WERI-Rb-1 (cell line): ENCODE results near the gene EHD4.

Source experiments
- DNase-seq: peaks from one replicate; pipeline ENCODE4 v3.0.0-alpha.2; 2020
- H3K27ac ChIP-seq: fragments of 250-450 bp; sonication (Bioruptor Pico); 2 replicates; pipeline ENCODE4 v1.5.1; 2020; ENCODE audit warnings: mild to moderate bottlenecking, moderate library complexity
- H3K27me3 ChIP-seq: fragments of 250-450 bp; sonication (Bioruptor Pico); 2 replicates; pipeline ENCODE4 v1.5.1; 2021; ENCODE audit warnings: mild to moderate bottlenecking, low read depth, moderate library complexity; ENCODE audit not compliant: insufficient read depth, severe bottlenecking
- H3K36me3 ChIP-seq: fragments of 250-450 bp; sonication (Bioruptor Pico); 2 replicates; pipeline ENCODE4 v1.5.1; 2020; ENCODE audit warnings: mild to moderate bottlenecking, moderate library complexity
- H3K4me3 ChIP-seq: 2 replicates; pipeline ENCODE4 v1.5.1; 2011; ENCODE audit warnings: low read depth, mild to moderate bottlenecking, control low read depth, low read length
- H3K9me3 ChIP-seq: fragments of 250-450 bp; sonication (Bioruptor Pico); 2 replicates; pipeline ENCODE4 v1.5.1; 2021; ENCODE audit warnings: mild to moderate bottlenecking, moderate library complexity; ENCODE audit not compliant: severe bottlenecking
- TF ChIP-seq, protein P1 (sequence below): IDR thresholded peaks from 2 replicates; pipeline ENCODE4 v1.5.1; 2011; ENCODE audit warnings: low read depth, mild to moderate bottlenecking, control low read depth, inconsistent platforms, low read length

The EHD4 gene

DNA sequence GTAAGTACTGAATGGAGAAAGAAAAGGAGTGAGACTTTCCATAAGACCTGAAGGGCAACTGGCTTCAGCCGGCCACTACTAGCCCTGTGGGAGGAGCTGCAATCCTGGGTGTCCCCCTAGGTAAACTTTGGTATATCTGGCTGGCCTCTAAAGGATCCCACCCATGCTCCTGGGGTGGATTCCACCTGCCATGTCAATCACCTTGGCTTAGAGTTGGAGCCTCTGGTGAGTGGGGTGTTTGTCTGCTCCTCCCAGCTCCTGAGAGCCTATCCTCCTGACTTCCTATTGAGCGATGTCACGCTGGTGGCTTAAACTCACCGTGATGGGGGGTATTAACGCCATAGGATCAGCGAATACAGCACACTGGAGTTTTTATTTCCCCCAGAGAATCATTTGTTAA lies 81.1 kb downstream of the EHD4 start:
- no peaks in the 10 kb centered on the region for H3K36me3 ChIP-seq
- no peaks in the 10 kb centered on the region for H3K27me3 ChIP-seq
- H3K9me3 ChIP-seq = no peaks in the 10 kb centered on the region
- H3K27ac ChIP-seq = no peak overlapping the region; the same call in 1 of the 2 replicates
- no peak overlapping the region for H3K4me3 ChIP-seq
- DNase-seq = peak; percentile 41
- TF ChIP-seq, protein P1, sequence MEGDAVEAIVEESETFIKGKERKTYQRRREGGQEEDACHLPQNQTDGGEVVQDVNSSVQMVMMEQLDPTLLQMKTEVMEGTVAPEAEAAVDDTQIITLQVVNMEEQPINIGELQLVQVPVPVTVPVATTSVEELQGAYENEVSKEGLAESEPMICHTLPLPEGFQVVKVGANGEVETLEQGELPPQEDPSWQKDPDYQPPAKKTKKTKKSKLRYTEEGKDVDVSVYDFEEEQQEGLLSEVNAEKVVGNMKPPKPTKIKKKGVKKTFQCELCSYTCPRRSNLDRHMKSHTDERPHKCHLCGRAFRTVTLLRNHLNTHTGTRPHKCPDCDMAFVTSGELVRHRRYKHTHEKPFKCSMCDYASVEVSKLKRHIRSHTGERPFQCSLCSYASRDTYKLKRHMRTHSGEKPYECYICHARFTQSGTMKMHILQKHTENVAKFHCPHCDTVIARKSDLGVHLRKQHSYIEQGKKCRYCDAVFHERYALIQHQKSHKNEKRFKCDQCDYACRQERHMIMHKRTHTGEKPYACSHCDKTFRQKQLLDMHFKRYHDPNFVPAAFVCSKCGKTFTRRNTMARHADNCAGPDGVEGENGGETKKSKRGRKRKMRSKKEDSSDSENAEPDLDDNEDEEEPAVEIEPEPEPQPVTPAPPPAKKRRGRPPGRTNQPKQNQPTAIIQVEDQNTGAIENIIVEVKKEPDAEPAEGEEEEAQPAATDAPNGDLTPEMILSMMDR = no peak

DNA sequence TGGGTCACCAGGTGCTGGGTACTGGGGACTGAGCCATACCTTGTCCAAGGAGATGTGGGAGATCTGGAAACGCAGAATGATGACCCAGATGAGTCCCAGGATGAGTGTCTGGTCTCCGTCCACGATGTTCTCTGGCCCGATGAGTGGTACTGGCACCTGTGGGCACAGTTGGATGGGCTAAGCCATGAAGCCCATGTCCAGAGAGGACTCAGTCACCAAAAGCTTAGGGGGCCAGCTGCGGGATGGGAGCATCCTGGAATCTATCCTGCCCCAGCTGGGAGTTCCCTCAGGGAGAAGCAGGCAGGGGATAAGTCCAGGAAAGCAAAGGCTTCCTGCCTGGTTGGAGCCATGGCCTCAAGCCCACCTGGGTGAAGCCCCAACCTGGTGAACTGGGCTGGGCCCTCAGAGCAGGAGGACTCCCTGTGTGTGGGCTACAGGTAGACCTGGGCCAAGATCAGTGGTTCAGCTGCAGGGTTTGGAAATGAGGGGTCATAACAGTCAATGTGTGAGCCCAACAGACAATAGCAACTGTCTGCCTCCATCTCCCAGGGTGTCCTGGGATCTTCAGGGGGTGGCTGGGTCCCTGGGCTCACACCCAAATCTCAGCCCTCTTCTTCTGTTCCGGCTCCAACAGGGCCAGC lies 82.2 kb downstream of the EHD4 start:
- H3K9me3 ChIP-seq = no peaks in the 10 kb centered on the region
- H3K27ac ChIP-seq = no peak overlapping the region
- DNase-seq = no peak
- no peaks in the 10 kb centered on the region for H3K36me3 ChIP-seq
- TF ChIP-seq, protein P1 = no peak
- H3K4me3 ChIP-seq = no peak overlapping the region
- no peaks in the 10 kb centered on the region for H3K27me3 ChIP-seq

DNA sequence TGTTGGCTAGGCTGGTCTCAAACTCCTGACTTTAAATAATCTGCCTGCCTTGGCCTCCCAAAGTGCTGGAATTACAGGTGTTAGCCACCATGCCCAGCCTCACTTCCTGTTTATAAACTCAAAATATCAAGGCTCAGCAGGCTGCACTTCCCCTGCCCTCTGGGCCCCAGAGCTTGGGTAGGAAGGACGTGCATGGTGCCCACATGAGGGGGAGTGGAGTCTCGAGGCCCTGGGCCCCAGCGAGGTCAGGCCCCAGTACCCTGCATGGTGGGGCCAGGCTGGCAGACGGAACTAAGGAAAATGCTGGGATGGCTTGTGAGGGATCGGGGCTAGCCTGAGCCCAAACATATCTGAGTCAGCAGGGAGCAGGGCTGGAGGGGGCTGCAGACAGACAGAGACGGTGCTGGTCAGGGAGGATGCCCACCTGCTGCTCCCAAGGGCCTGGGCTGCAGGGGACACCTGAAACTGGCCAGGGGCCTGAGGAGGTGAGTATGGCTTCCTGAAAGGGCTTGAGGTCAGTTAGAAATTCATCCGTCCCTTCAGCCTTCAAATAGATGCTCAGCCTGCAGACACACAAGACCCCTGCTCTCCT lies 83.6 kb downstream of the EHD4 start:
- Histone ChIP-seq H3K4me3 (no peak overlapping the region), H3K9me3 (no peaks in the 10 kb centered on the region), H3K27me3 (no peaks in the 10 kb centered on the region), H3K36me3 (no peaks in the 10 kb centered on the region), H3K27ac (no peak overlapping the region)
- TF ChIP-seq, protein P1 = no peak
- no peak for DNase-seq

DNA sequence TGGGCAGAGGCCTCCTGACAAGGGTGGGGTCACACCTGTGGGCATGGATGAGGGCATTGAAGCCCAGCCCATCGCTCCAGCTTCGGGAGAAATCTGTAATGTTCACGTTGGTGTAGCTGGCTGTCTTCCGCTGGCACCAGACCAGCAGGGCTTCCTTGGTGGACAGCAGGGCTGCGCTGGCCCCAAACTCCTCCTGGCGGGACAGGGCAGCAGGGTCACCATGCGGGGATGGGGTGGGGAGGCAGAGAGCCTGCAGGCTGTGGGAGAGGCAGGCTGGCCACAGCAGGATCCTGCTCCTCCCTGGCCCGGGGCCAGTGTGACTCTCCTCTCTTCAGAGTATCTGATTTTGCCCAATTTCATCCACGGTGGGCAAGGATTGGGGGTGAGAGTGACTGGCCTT lies 84.5 kb downstream of the EHD4 start:
- Histone ChIP-seq H3K27ac (no peak overlapping the region), H3K27me3 (no peaks in the 10 kb centered on the region), H3K9me3 (no peaks in the 10 kb centered on the region), H3K4me3 (no peak overlapping the region), H3K36me3 (no peaks in the 10 kb centered on the region)
- TF ChIP-seq, protein P1 = no peak
- no peak for DNase-seq

DNA sequence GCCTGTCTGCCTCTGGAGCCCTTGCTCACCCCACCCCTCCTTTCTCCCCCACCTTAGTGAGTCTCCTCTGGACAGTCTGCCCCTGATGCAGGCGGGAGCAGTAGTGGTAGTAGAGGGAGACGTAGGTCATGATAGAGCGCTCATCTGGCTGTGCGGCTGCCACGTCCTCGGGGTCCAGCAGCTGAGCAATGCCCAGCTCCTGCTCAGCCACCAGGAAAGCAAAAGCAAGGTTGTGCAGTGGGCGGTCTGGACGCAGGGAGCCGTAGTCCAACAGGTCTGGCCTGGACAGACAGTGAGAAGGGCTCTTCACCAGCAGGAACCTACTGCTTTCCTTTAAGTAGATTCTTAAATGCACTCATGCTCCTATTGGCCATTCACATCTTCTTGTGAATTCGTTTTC lies 85.2 kb downstream of the EHD4 start:
- Histone ChIP-seq H3K36me3 (no peaks in the 10 kb centered on the region), H3K4me3 (no peak overlapping the region), H3K27me3 (no peaks in the 10 kb centered on the region), H3K9me3 (no peaks in the 10 kb centered on the region), H3K27ac (no peak overlapping the region)
- TF ChIP-seq, protein P1 = no peak
- no peak for DNase-seq

DNA sequence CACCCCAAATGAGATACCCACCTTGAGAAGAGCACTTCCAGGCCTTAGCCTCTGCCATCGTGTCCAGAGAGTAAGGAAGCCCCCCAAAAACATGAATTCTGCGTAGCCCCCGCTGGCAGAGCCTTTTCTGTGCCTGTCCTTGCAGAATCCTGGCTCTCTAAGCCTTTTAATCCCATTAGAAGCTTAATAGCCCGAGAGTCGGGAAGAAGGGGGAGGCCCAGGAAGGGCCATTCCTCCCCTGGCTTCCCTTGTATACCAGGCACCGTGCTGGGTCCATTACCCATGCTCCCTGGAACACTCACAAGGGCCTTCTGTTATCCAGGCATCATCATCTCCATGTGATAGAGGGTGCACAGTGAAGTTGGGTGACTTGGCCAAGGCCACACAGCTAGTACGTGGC lies 85.6 kb downstream of the EHD4 start:
- DNase-seq = peak; percentile 64
- no peak overlapping the region for H3K4me3 ChIP-seq
- H3K9me3 ChIP-seq = no peaks in the 10 kb centered on the region
- H3K36me3 ChIP-seq = no peaks in the 10 kb centered on the region
- TF ChIP-seq, protein P1 = no peak
- H3K27me3 ChIP-seq = no peaks in the 10 kb centered on the region
- peak overlapping the region; percentile 61 for H3K27ac ChIP-seq
